Activated CD4-positive, alpha-beta T cell treated with anti-CD3 and anti-CD28 coated beads for 48 hours (primary cell): ENCODE measurements around the gene PVR.
"Not testable (repeated sequence)": the region's sequence is repeated elsewhere in the genome, so short reads cannot be mapped to it uniquely, and the experiment has no call there.

Source experiments
- DNase-seq: peaks from one replicate; pipeline ENCODE4 v3.0.0-alpha.2; 2020

PVR gene

DNA sequence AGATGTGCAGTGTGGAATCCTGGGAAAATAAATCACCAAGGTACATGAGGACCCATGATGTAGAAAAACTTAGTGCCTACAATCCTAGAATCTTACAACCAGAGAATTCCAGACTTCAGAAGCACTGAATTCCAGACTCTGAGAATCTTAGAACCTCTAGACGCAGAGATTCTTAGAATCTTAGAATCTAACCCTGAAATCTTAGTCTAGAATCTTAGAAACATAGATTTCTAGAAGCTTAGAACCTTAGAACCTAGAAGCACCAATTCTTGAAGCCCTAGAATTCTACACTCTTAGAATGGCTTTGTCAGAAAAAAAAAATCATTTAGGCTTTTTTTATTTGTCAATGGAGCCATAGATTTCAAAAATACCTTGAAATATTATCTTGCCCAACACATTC lies 61.3 kb downstream of the PVR start:
- DNase-seq, result no peak

DNA sequence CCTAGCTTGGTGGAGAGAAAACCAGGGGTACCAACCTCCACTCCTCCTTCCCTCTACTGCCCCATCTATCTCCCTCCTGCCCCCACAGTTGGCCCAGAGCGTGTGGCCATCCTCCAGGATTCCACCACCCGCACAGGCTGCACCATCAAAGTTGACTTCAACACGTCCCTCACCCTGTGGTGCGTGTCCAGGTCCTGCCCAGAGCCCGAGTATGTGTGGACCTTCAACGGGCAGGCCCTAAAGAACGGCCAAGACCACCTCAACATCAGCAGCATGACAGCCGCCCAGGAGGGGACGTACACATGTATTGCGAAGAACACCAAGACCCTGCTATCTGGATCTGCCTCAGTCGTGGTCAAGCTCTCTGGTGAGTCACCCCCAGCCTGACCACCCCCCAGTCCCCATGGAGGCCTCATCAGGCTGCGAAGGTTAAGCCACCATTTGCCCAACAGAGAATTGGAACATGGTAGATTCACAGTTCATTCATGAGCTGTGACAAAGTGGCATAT lies 61.8 kb downstream of the PVR start:
- no peak for DNase-seq

- DNase-seq, result no peak
Measured at GRCh38 chr19:44706506-44707236, 63.0 kb downstream of the PVR start.

GRCh38 chr19:44707794-44708193 lies 64.1 kb downstream of the PVR start:
- DNase-seq, result no peak

- DNase-seq, result no peak
Measured at GRCh38 chr19:44708940-44709339, 65.2 kb downstream of the PVR start.

- not testable (repeated sequence) for DNase-seq
Measured at GRCh38 chr19:44709434-44710266, 65.9 kb downstream of the PVR start.

DNA sequence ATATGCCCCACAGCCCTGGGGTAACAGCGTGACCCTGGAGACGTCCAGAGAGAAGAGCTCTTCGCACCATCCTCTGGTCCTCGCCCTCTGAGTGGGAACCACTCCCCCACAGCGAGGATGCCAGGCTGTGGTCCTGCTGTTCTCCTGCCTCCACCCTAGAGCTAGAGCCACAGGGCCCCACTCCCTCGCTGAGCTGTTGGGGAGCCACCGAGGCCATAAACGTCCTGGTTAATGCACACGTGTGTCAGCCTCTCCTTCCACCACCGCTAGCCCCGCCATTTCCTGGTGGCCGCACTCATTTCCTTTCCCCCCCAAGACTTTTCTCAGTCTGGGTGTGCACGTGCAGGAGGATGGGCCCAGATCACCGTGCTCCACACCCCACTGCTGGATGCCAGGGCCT lies 66.8 kb downstream of the PVR start:
- no peak for DNase-seq

- no peak for DNase-seq
Measured at GRCh38 chr19:44712864-44713515, 69.3 kb downstream of the PVR start.
